Ammon's horn (tissue), 1 donor: ENCODE measurements around the gene PAQR9.

Source experiments
- DNase-seq: peaks from one replicate; pipeline ENCODE4 v3.0.0-alpha.2; 2016; ENCODE audit warnings: low spot score

The PAQR9 gene

DNA sequence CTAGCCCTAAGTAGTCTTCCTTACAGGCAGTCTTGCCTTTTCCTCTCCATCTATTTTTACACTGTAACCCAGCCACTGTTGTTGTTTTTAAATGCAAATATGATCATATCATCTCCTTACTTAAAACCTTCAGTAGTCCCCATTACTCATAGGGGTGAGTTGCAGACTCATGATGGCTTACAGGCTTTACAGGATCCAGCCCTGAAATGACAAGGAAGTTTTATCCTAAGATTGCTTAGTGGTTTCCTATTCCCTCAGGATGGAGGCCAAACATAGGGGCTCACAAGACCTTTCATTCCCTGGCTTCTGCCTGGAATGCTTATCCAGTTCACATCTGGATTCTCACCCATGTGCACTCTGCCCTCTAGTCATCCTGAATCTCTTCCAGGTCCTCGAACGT, 46.9 kb downstream of the PAQR9 start:
- no peak for DNase-seq

DNA sequence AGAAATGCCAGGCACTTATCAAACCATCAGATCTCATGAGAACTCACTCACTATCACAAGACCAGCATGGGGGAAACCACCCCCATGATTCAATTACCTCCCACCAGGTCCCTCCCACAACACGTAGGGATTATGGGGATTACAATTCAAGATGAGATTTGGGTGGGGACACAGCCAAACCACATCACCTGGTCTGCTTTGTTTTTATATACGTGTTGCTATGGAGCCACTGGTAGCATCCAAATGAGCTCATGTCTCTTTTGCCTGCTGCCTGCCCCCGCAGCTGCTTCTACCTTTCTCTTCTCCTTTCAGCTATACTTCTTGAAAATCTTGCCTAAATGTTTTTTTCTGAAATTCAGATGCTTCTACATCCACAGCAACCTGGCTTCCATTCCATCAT, 47.8 kb downstream of the PAQR9 start:
- DNase-seq = no peak

GRCh38 chr3:142914286-142914811, 49.1 kb downstream of the PAQR9 start:
- DNase-seq = no peak

DNA sequence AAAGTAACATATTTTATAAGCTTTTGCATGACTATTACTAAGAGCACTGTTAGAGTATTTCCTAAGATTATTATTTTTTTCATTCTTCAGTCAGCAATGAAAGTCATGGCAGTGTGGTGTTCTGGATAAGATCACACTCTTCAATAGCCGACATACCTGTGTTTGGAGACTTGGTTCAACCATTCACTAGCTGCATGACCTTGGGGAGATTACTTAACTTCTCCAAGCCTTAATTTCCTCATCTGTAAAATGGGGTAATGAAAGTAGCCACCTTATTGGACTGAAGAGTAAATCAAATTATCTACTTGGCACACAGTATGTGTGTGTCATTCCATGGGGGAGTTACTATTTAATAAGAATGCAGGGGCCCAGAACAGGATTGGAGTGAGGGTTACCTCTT, 50.0 kb downstream of the PAQR9 start:
- no peak for DNase-seq

DNA sequence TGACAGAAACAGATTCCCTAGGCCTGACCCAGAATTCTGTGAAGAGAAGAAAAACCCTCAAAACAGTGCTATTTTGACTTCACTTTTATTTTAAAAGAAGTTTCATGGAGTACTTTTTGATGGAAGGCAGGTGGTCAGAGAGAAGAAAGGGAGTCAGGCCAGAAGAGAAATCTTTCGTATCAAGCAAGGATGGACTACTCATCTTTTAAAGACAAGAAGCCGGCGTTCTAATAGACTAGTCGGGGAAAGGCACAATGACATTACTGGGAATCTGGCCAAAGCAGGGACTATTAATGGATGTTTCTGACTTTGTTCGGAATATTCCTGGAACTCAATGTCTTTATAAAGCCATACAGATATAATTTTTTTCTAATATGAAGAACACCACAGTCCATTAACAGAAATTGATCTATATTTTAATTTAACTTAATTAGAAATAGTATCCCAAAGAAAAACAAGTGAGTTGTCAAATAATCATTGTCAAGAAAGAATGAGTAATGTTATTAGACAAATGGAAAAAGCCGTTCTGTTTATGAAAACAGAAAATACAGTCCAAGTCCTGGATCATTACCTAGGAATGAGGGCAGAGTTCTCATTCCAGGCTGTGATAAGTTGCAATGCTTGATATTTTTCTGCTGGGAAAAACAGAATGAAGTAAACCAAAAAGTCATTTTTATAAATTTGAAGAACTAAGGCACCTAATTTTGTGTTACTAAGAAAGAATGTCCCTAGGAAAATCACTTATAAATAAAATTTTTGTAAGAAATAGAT, 50.9 kb downstream of the PAQR9 start:
- DNase-seq = no peak
